GM12878 (cell line): ENCODE data around the gene SDS. TPM values are rescaled to one million over a fixed set of nuclear protein-coding genes. Genes with fewer than 3 reads are reported as not detected.
A peak's percentile ranks its signal among the peaks of the same experiment; 100 is the strongest.

Experiments
- ATAC-seq: fragments of 200-7000 bp; cut with Tn5 transposase; 3 replicates; pipeline ENCODE4 v1.9.1; 2020; ENCODE audit warnings: mild to moderate bottlenecking, moderate library complexity
- BruUV-seq: library from RNA; stranded (reverse); fragments of 400-500 nt; replicated peaks from 2 replicates; lab custom pipeline; 2021; lab: Mats Ljungman, UMichigan
- CTCF ChIA-PET: fragments of 300-600 bp; sonication (Branson Sonifier 250); formaldehyde crosslinking; extraction: SDS; loops from one replicate; lab custom pipeline; 2021; ENCODE audit warnings: inconsistent platforms; lab: Yijun Ruan, JAX
- POLR2A ChIA-PET: fragments of 350-600 bp; formaldehyde crosslinking; extraction: SDS; loops from one replicate; lab custom pipeline; 2021; ENCODE audit warnings: inconsistent platforms; lab: Charles Lee
- RAD21 ChIA-PET: fragments of 300-600 bp; sonication (Branson Sonifier 250); formaldehyde crosslinking; loops from one replicate; lab custom pipeline; 2023; ENCODE audit warnings: antibody characterized with exemption; ENCODE audit not compliant: unreplicated experiment; lab: Charles Lee
- SMC1A ChIA-PET: fragments of 300-600 bp; sonication (Branson Sonifier 250); formaldehyde crosslinking; loops from one replicate; lab custom pipeline; 2023; ENCODE audit not compliant: unreplicated experiment, uncharacterized antibody; lab: Charles Lee
- DNase-seq: peaks from one replicate; pipeline ENCODE4 v3.0.0-alpha.2; 2011; ENCODE audit warnings: low read depth, low spot score
- FAIRE-seq: peaks from 3 replicates; lab custom pipeline; 2011; peaks lifted over from hg19 to GRCh38; lab: Jason Lieb, UNC
- H2AFZ ChIP-seq: 2 replicates; pipeline ENCODE4 v1.6.0; 2011; ENCODE audit warnings: low read depth, low read length, control low read depth; ENCODE audit not compliant: control insufficient read depth
- H3K27ac ChIP-seq: 2 replicates; pipeline ENCODE4 v1.5.1; 2011; ENCODE audit warnings: control low read depth; ENCODE audit not compliant: control insufficient read depth, insufficient read depth
- H3K27me3 ChIP-seq, 2 experiments: replicated peaks in 1 of 2; 2 replicates each; pipeline versions ENCODE4 v1.6.0 to v1.6.1; 2011; ENCODE audit warnings: low read length in 1 of 2; ENCODE audit not compliant: control insufficient read depth in 2 of 2, insufficient read depth in 2 of 2
- H3K36me3 ChIP-seq, 2 experiments: 2 replicates each; pipeline ENCODE4 v1.5.1; 2011; ENCODE audit warnings: low read length in 1 of 2; ENCODE audit not compliant: control insufficient read depth in 2 of 2, insufficient read depth in 2 of 2
- H3K4me1 ChIP-seq: 2 replicates; pipeline ENCODE4 v1.6.1; 2011; ENCODE audit warnings: mild to moderate bottlenecking, low read length, moderate library complexity, mixed read lengths; ENCODE audit not compliant: control insufficient read depth, insufficient read depth
- H3K4me2 ChIP-seq: 2 replicates; pipeline ENCODE4 v1.6.0; 2011; ENCODE audit warnings: control low read depth; ENCODE audit not compliant: control insufficient read depth, insufficient read depth
- H3K4me3 ChIP-seq: fragments of 200-600 bp; sonication (generic); 2 replicates; pipeline ENCODE4 v1.5.1; 2016
- H3K79me2 ChIP-seq: 2 replicates; pipeline ENCODE4 v1.6.0; 2011; ENCODE audit warnings: low read length; ENCODE audit not compliant: control insufficient read depth, insufficient read depth
- H3K9ac ChIP-seq: 2 replicates; pipeline ENCODE4 v1.8.0; 2011; ENCODE audit warnings: low read length, control low read depth, mixed read lengths; ENCODE audit not compliant: control insufficient read depth, insufficient read depth
- H3K9me3 ChIP-seq: replicated peaks from 3 replicates; pipeline ENCODE4 v1.5.1; 2011; ENCODE audit warnings: mild to moderate bottlenecking, low read length; ENCODE audit not compliant: control insufficient read depth, insufficient read depth
- H4K20me1 ChIP-seq: 2 replicates; pipeline ENCODE4 v1.6.0; 2011; ENCODE audit not compliant: control insufficient read depth, insufficient read depth
- BCL3 ChIP-seq: IDR thresholded peaks from 2 replicates; pipeline ENCODE4 v1.6.1; 2011; ENCODE audit warnings: borderline replicate concordance, low read depth, mild to moderate bottlenecking, moderate library complexity, low read length; ENCODE audit not compliant: insufficient read depth, poor library complexity, severe bottlenecking
- BHLHE40 ChIP-seq, 2 experiments: fragments of 450-650 bp in 1 of 2; IDR thresholded peaks; 2 replicates each; pipeline ENCODE4 v1.6.1; 2011 to 2017; ENCODE audit warnings: low read depth in 2 of 2, borderline replicate concordance in 1 of 2, improper control_type of control experiment in 1 of 2, low read length in 1 of 2, mild to moderate bottlenecking in 1 of 2
- HSF1 ChIP-seq: fragments of 150-350 bp; IDR thresholded peaks from 2 replicates; pipeline ENCODE4 v1.6.1; 2014; ENCODE audit warnings: mild to moderate bottlenecking, low read depth, low read length
- LARP7 ChIP-seq: fragments of 450-650 bp; IDR thresholded peaks from 2 replicates; pipeline ENCODE4 v1.6.1; 2017; ENCODE audit warnings: mild to moderate bottlenecking
- NFYA ChIP-seq: IDR thresholded peaks from 2 replicates; pipeline ENCODE4 v1.6.1; 2011; ENCODE audit warnings: low read depth, mild to moderate bottlenecking, low read length, improper control_type of control experiment, borderline replicate concordance
- NFYB ChIP-seq: IDR thresholded peaks from 2 replicates; pipeline ENCODE4 v1.6.1; 2011; ENCODE audit warnings: low read depth, mild to moderate bottlenecking, low read length, improper control_type of control experiment, moderate library complexity; ENCODE audit not compliant: insufficient read depth
- NR2C1 ChIP-seq: fragments of 450-650 bp; IDR thresholded peaks from 2 replicates; pipeline ENCODE4 v1.6.1; 2017; ENCODE audit warnings: antibody characterized with exemption, mild to moderate bottlenecking, moderate library complexity
- PAX5 ChIP-seq: IDR thresholded peaks from 2 replicates; pipeline ENCODE4 v1.6.1; 2011; ENCODE audit warnings: low read depth, low read length, borderline replicate concordance
- RB1 ChIP-seq: fragments of 450-650 bp; formaldehyde crosslinking; IDR thresholded peaks from 2 replicates; pipeline ENCODE4 v1.6.1; 2017; ENCODE audit warnings: mild to moderate bottlenecking, borderline replicate concordance
- RUNX3 ChIP-seq: IDR thresholded peaks from 2 replicates; pipeline ENCODE4 v1.6.1; 2012; ENCODE audit warnings: low read length, inconsistent platforms
- STAT3 ChIP-seq: IDR thresholded peaks from 2 replicates; pipeline ENCODE4 v1.6.1; 2011; ENCODE audit warnings: low read depth, low read length, improper control_type of control experiment
- TAF1 ChIP-seq: IDR thresholded peaks from 2 replicates; pipeline ENCODE4 v1.6.1; 2011; ENCODE audit warnings: mild to moderate bottlenecking, low read depth, low read length, borderline replicate concordance
- WGBS: methylation state at CpG from one replicate; pipeline ENCODE4 v1.1.6; 2016; ENCODE audit warnings: low lambda C conversion rate; ENCODE audit not compliant: insufficient replicate concordance, insufficient coverage; ENCODE audit errors: missing lambda C conversion rate; 5-methylcytosine and 5-hydroxymethylcytosine counted together
- in situ Hi-C: fragments of 300-500 bp; cut with MboI; formaldehyde crosslinking; loops from 9 replicates; pipeline ENCODE4 v1.14.3; 2018; ENCODE audit warnings: mixed read lengths
- intact Hi-C: fragments of 100-400 bp; cut with micrococcal nuclease; formaldehyde crosslinking; loops from one replicate; pipeline ENCODE4 v1.14.2; 2022; ENCODE audit not compliant: unreplicated experiment
- polyA plus RNA-seq, 11 experiments: library from polyadenylated mRNA; depleted of rRNA in 4 of 11; unstranded in 6 of 11; stranded (reverse) in 5 of 11; fragments of >200 nt; fragmentation: Nextera tagmentation in 4 of 11; fragmentation: Illumina TruSeq in 1 of 11; extraction: Ambion mirVana in 4 of 11; extraction: Trizol in 1 of 11; gene quantifications; 1 replicate in 1 of 11; 2 replicates in 10 of 11; pipeline versions ENCODE4 v1.2.1 to v1.2.3, GENCODE V29; 2011 to 2016; ENCODE audit warnings: inconsistent platforms in 2 of 11, missing spikeins in 2 of 11, low read depth in 1 of 11
- total RNA-seq, 4 experiments: library from RNA; depleted of rRNA in 3 of 4; stranded (reverse); fragments of >200 nt in 3 of 4; fragmentation: Illumina TruSeq in 1 of 4; extraction: Trizol in 1 of 4; gene quantifications; 2 replicates each; pipeline versions ENCODE4 v1.2.1 to v1.2.3, GENCODE V29; 2013 to 2021
- TF ChIP-seq, protein P1 (sequence below): IDR thresholded peaks from 2 replicates; pipeline ENCODE4 v1.6.1; 2011; ENCODE audit warnings: low read depth, low read length, improper control_type of control experiment, borderline replicate concordance

Gene SDS
- total and polyA plus RNA-seq, 10 of the 15 experiments (the other 5 are each of a cell fraction or from before 2014, with no cell fraction given) = 0.18 TPM; not detected in 9

- Histone ChIP-seq H2AFZ (no peak overlapping the region), H3K79me2 (no peaks in the 10 kb centered on the region), H3K27ac (no peak overlapping the region), H4K20me1 (no peaks in the 10 kb centered on the region), H3K4me1 (no peaks in the 10 kb centered on the region; the same call in 1 of the 2 replicates), H3K4me3 (no peak overlapping the region), H3K9ac (no peak overlapping the region), H3K36me3 (no peaks in the 10 kb centered on the region; a peak in 2 of 4 replicates), H3K27me3 (no peaks in the 10 kb centered on the region), H3K4me2 (no peak overlapping the region), H3K9me3 (no peaks in the 10 kb centered on the region)
- WGBS = 60% methylated on average over 17 of the region's 17 CpGs
- ATAC-seq (peak; percentile 86), DNase-seq (peak; percentile 59), FAIRE-seq (peak; percentile 68)
- intact Hi-C loops = no loop called here
- no TSS peak for BruUV-seq
- TF ChIP-seq BHLHE40 (IDR thresholded peaks at IDR 0.05; ENCODE audit: borderline replicate concordance in 1 of 2, low read depth in 2 of 2, low read length in 1 of 2) (no peak), RUNX3 (peak; percentile 32; the same call in 1 of the 2 replicates), PAX5 (peak; percentile 86), NFYA (no peak), NFYB (peak; percentile 41; the same call in 1 of the 2 replicates), NR2C1 (no peak)
- in situ Hi-C loops = no loop called here
- POLR2A ChIA-PET = interaction anchor here (0.5 kb wide), 1 partner anchor 14 kb away, joined by 3 read pairs; no protein-coding TSS in a partner anchor
- SMC1A ChIA-PET = interaction anchor here (1.4 kb wide), 1 partner anchor 80 kb away, joined by 3 read pairs; no protein-coding TSS in a partner anchor
- RAD21 ChIA-PET = no interaction called here
- CTCF ChIA-PET = no interaction called here
These were observed 10.6 kb downstream of the SDS start for GRCh38 chr12:113392988-113393579.

DNA sequence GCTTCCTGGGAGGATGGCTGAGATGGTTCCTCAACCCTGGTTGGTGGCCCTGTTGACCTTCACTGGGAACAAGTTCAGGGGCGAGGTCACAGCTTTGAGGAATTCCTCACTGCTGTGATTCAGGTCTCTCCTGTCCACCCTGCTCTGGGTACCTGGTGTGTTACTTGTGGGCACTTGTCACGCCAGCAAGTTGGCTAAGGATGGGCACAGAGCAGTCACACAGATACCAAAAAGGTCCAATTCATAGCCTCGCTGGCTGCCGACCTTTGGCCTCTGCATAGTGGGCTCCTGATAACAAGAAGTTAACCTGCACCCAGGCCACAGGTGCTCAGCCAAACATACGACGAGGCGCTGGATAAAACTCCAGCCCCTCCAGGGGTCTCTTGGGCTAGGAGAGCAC is 11.2 kb downstream of the SDS start:
- CTCF ChIA-PET = no interaction called here
- Histone ChIP-seq H3K27me3 (no peaks in the 10 kb centered on the region), H2AFZ (no peak overlapping the region), H3K4me2 (no peak overlapping the region), H3K4me1 (no peaks in the 10 kb centered on the region; the same call in 1 of the 2 replicates), H3K79me2 (no peaks in the 10 kb centered on the region), H3K9ac (no peak overlapping the region), H4K20me1 (no peaks in the 10 kb centered on the region), H3K27ac (no peak overlapping the region), H3K9me3 (no peaks in the 10 kb centered on the region), H3K36me3 (no peaks in the 10 kb centered on the region; a peak in 3 of 4 replicates), H3K4me3 (no peak overlapping the region)
- 95% methylated on average over 7 of the region's 7 CpGs for WGBS
- intact Hi-C loops = no loop called here
- no TSS peak for BruUV-seq
- DNase-seq (no peak), FAIRE-seq (no peak), ATAC-seq (no peak)
- RAD21 ChIA-PET = no interaction called here
- in situ Hi-C loops = no loop called here
- SMC1A ChIA-PET = interaction anchor here (1.4 kb wide), 1 partner anchor 80 kb away, joined by 3 read pairs; no protein-coding TSS in a partner anchor
- POLR2A ChIA-PET = no interaction called here
- no peak for TF ChIP-seq STAT3
- TF ChIP-seq BCL3 = no peak
- TF ChIP-seq, protein P1, sequence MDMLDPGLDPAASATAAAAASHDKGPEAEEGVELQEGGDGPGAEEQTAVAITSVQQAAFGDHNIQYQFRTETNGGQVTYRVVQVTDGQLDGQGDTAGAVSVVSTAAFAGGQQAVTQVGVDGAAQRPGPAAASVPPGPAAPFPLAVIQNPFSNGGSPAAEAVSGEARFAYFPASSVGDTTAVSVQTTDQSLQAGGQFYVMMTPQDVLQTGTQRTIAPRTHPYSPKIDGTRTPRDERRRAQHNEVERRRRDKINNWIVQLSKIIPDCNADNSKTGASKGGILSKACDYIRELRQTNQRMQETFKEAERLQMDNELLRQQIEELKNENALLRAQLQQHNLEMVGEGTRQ = no peak
- TF ChIP-seq LARP7 = no peak
- TF ChIP-seq HSF1 = no peak
- TF ChIP-seq TAF1 = no peak
- no peak for TF ChIP-seq RB1
